GM21390 (cell line): ENCODE data around the gene ZNF654.

Experiments
- ATAC-seq: cut with Tn5 transposase; IDR thresholded peaks from one replicate; pipeline ENCODE4 v1.9.1; 2021; ENCODE audit not compliant: unreplicated experiment

The ZNF654 gene

DNA sequence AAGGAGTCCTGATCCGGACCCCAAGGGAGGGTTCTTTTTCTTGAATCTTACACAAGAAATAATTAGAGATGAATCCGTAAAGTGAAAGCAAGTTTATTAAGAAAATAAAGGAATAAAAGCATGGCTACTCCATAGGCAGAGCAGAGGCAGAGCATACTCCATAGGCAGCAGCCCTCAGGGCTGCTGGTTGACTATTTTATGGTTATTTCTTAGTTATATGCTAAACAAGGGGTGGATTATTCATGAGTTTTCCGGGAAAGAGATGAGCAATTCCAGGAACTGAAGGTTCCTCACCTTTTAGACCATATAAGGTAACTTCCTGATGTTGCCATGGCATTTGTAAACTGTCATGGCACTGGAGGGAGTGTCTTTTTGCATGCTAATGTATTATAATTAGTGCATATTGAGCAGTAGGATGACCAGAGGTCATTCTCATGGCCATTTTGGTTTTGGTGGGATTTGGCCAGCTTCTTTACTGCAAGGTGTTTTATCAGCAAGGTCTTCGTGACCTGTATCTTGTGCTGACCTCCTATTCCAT, 132.9 kb downstream of the ZNF654 start:
- ATAC-seq: no peak

DNA sequence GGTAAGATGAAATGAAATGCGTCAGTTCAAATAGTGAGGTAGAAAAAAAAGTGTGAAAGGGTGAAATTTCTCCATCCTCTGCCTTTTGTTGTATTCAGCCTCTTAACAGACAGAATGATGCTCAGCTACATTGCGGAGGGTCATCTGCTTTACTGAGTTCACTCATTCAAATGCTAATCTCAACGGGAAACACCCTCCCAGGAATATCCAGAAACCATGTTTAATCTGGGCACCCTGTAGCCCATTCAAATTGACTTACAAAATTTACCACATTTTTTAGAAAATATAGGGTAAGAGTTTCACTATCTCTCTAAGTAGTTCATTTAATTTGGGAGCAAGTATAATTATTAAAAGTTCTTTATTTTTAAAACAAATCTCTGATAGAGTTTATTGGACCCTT, 133.6 kb downstream of the ZNF654 start:
- no peak for ATAC-seq
